ENCODE measurements around the gene ATP2B2.

Gene ATP2B2

DNA sequence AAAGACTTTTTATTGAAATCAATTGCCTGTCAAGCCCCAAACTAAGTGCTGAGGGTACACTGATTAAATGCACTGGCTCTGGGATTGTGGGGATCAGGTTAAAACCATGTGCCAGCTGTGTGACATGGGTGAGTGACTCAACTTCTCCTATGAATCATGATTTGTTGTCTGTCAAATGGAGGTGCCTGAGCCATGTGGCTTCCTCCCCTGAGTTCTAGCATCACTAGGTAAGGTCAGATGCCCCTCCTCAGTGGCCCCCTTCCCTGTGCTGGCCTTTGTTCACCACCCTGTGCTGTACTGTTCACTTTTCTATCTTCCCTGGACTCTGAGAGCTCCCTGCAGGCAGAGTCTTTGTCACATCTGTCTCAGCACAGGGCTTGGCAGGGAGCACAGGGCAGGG lies 43.6 kb upstream of the ATP2B2 start:
- Histone ChIP-seq H3K4me1 (ENCODE audit: insufficient read depth, low read length) (peaks cover 41% of the 10 kb centered on the region), H3K27ac (ENCODE audit: low read length) (no peak overlapping the region), H3K9me3 (ENCODE audit: insufficient read depth, low read length, severe bottlenecking) (no peaks in the 10 kb centered on the region), H2AFZ (ENCODE audit: low read depth, low read length) (no peak overlapping the region), H3K9ac (ENCODE audit: low read depth, low read length) (no peak overlapping the region), H3K36me3 (ENCODE audit: insufficient read depth, low read length) (no peaks in the 10 kb centered on the region), H3K79me2 (ENCODE audit: insufficient read depth, low read length) (no peaks in the 10 kb centered on the region), H3K27me3 (ENCODE audit: insufficient read depth, low read length, poor library complexity) (peaks cover 6% of the 10 kb centered on the region), H3K4me2 (ENCODE audit: insufficient read depth, low read length) (no peak overlapping the region), H3K4me3 (ENCODE audit: low read depth in 1 of 2, low read length in 2 of 2) (no peak overlapping the region), H4K20me1 (ENCODE audit: insufficient read depth, low read length) (no peaks in the 10 kb centered on the region)
- DNase-seq, result no peak
- no peak for TF ChIP-seq EZH2 (IDR thresholded peaks at IDR 0.05; ENCODE audit: borderline replicate concordance, low read depth, low read length, severe bottlenecking)
- TF ChIP-seq, protein P1, sequence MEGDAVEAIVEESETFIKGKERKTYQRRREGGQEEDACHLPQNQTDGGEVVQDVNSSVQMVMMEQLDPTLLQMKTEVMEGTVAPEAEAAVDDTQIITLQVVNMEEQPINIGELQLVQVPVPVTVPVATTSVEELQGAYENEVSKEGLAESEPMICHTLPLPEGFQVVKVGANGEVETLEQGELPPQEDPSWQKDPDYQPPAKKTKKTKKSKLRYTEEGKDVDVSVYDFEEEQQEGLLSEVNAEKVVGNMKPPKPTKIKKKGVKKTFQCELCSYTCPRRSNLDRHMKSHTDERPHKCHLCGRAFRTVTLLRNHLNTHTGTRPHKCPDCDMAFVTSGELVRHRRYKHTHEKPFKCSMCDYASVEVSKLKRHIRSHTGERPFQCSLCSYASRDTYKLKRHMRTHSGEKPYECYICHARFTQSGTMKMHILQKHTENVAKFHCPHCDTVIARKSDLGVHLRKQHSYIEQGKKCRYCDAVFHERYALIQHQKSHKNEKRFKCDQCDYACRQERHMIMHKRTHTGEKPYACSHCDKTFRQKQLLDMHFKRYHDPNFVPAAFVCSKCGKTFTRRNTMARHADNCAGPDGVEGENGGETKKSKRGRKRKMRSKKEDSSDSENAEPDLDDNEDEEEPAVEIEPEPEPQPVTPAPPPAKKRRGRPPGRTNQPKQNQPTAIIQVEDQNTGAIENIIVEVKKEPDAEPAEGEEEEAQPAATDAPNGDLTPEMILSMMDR (IDR thresholded peaks at IDR 0.05; ENCODE audit: borderline replicate concordance, extremely low read depth, low read length, poor library complexity, severe bottlenecking), result no peak
- ATAC-seq (ENCODE audit: insufficient read depth, low read depth), result no peak

- Histone ChIP-seq H3K9me3 (ENCODE audit: insufficient read depth, low read length, severe bottlenecking) (peaks cover 2% of the 10 kb centered on the region), H4K20me1 (ENCODE audit: insufficient read depth, low read length) (no peaks in the 10 kb centered on the region), H3K4me1 (ENCODE audit: insufficient read depth, low read length) (peaks cover 38% of the 10 kb centered on the region), H3K27me3 (ENCODE audit: insufficient read depth, low read length, poor library complexity) (peaks cover 6% of the 10 kb centered on the region), H3K36me3 (ENCODE audit: insufficient read depth, low read length) (no peaks in the 10 kb centered on the region), H3K4me3 (ENCODE audit: low read depth in 1 of 2, low read length in 2 of 2) (no peak overlapping the region), H2AFZ (ENCODE audit: low read depth, low read length) (no peak overlapping the region), H3K4me2 (ENCODE audit: insufficient read depth, low read length) (no peak overlapping the region), H3K79me2 (ENCODE audit: insufficient read depth, low read length) (no peaks in the 10 kb centered on the region), H3K9ac (ENCODE audit: low read depth, low read length) (no peak overlapping the region), H3K27ac (ENCODE audit: low read length) (no peak overlapping the region)
- peak; percentile 61 for ATAC-seq (ENCODE audit: insufficient read depth, low read depth)
- DNase-seq, result peak; percentile 44
- TF ChIP-seq EZH2 (IDR thresholded peaks at IDR 0.05; ENCODE audit: borderline replicate concordance, low read depth, low read length, severe bottlenecking), result no peak
- TF ChIP-seq, protein P1 (IDR thresholded peaks at IDR 0.05; ENCODE audit: borderline replicate concordance, extremely low read depth, low read length, poor library complexity, severe bottlenecking), result no peak
These were observed 42.7 kb upstream of the ATP2B2 start for GRCh38 chr3:10547841-10548783.

- Histone ChIP-seq H3K36me3 (ENCODE audit: insufficient read depth, low read length) (no peaks in the 10 kb centered on the region), H3K9ac (ENCODE audit: low read depth, low read length) (no peak overlapping the region), H4K20me1 (ENCODE audit: insufficient read depth, low read length) (no peaks in the 10 kb centered on the region), H3K27ac (ENCODE audit: low read length) (no peak overlapping the region), H3K79me2 (ENCODE audit: insufficient read depth, low read length) (no peaks in the 10 kb centered on the region), H3K4me2 (ENCODE audit: insufficient read depth, low read length) (no peak overlapping the region), H3K27me3 (ENCODE audit: insufficient read depth, low read length, poor library complexity) (peaks cover 6% of the 10 kb centered on the region), H2AFZ (ENCODE audit: low read depth, low read length) (no peak overlapping the region), H3K4me1 (ENCODE audit: insufficient read depth, low read length) (peaks cover 31% of the 10 kb centered on the region), H3K4me3 (ENCODE audit: low read depth in 1 of 2, low read length in 2 of 2) (no peak overlapping the region), H3K9me3 (ENCODE audit: insufficient read depth, low read length, severe bottlenecking) (peaks cover 8% of the 10 kb centered on the region)
- no peak for DNase-seq
- no peak for ATAC-seq (ENCODE audit: insufficient read depth, low read depth)
- no peak for TF ChIP-seq EZH2 (IDR thresholded peaks at IDR 0.05; ENCODE audit: borderline replicate concordance, low read depth, low read length, severe bottlenecking)
- TF ChIP-seq, protein P1 (IDR thresholded peaks at IDR 0.05; ENCODE audit: borderline replicate concordance, extremely low read depth, low read length, poor library complexity, severe bottlenecking), result no peak
These were observed 42.0 kb upstream of the ATP2B2 start for GRCh38 chr3:10547413-10547812.
